ENCODE measurements around the gene RDH16. TPM values are rescaled to one million over a fixed set of nuclear protein-coding genes. Genes with fewer than 3 reads are reported as not detected.

Gene RDH16
- total RNA-seq, 1 donor from 2014 or later = 1.1 TPM

- H3K9me3 Mint-ChIP-seq = no peaks in the 10 kb centered on the region
- peaks cover 23% of the 10 kb centered on the region for H3K4me1 Mint-ChIP-seq
- no peak for DNase-seq (ENCODE audit: low spot score in 2 of 2, unreplicated experiment in 2 of 2)
- peak overlapping the region; percentile 77 for H3K27ac Mint-ChIP-seq
- peaks cover 7% of the 10 kb centered on the region for H3K27me3 Mint-ChIP-seq (ENCODE audit: low read depth)
- TF ChIP-seq, protein P1, sequence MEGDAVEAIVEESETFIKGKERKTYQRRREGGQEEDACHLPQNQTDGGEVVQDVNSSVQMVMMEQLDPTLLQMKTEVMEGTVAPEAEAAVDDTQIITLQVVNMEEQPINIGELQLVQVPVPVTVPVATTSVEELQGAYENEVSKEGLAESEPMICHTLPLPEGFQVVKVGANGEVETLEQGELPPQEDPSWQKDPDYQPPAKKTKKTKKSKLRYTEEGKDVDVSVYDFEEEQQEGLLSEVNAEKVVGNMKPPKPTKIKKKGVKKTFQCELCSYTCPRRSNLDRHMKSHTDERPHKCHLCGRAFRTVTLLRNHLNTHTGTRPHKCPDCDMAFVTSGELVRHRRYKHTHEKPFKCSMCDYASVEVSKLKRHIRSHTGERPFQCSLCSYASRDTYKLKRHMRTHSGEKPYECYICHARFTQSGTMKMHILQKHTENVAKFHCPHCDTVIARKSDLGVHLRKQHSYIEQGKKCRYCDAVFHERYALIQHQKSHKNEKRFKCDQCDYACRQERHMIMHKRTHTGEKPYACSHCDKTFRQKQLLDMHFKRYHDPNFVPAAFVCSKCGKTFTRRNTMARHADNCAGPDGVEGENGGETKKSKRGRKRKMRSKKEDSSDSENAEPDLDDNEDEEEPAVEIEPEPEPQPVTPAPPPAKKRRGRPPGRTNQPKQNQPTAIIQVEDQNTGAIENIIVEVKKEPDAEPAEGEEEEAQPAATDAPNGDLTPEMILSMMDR (IDR thresholded peaks at IDR 0.05; ENCODE audit: unreplicated experiment) = no peak
- no peaks in the 10 kb centered on the region for H3K36me3 Mint-ChIP-seq
- H3K4me3 Mint-ChIP-seq = no peak overlapping the region
Measured at GRCh38 chr12:56932146-56932545, 25.3 kb downstream of the RDH16 start.

- DNase-seq (ENCODE audit: low spot score in 2 of 2, unreplicated experiment in 2 of 2) = no peak
- TF ChIP-seq, protein P1 (IDR thresholded peaks at IDR 0.05; ENCODE audit: unreplicated experiment) = no peak
- no peaks in the 10 kb centered on the region for H3K36me3 Mint-ChIP-seq
- peak overlapping the region; percentile 61 for H3K27ac Mint-ChIP-seq
- peaks cover 8% of the 10 kb centered on the region for H3K27me3 Mint-ChIP-seq (ENCODE audit: low read depth)
- peak overlapping the region; percentile 2 for H3K4me3 Mint-ChIP-seq
- H3K9me3 Mint-ChIP-seq = no peaks in the 10 kb centered on the region
- H3K4me1 Mint-ChIP-seq = peaks cover 23% of the 10 kb centered on the region
Measured at GRCh38 chr12:56931474-56931978, 25.9 kb downstream of the RDH16 start.

GRCh38 chr12:56930241-56930640 is 27.2 kb downstream of the RDH16 start:
- H3K27me3 Mint-ChIP-seq (ENCODE audit: low read depth) = peaks cover 13% of the 10 kb centered on the region
- DNase-seq (ENCODE audit: low spot score in 2 of 2, unreplicated experiment in 2 of 2) = no peak
- H3K36me3 Mint-ChIP-seq = no peaks in the 10 kb centered on the region
- H3K4me1 Mint-ChIP-seq = peaks cover 23% of the 10 kb centered on the region
- TF ChIP-seq, protein P1 (IDR thresholded peaks at IDR 0.05; ENCODE audit: unreplicated experiment) = no peak
- no peak overlapping the region for H3K27ac Mint-ChIP-seq
- no peak overlapping the region for H3K4me3 Mint-ChIP-seq
- H3K9me3 Mint-ChIP-seq = no peaks in the 10 kb centered on the region

DNA sequence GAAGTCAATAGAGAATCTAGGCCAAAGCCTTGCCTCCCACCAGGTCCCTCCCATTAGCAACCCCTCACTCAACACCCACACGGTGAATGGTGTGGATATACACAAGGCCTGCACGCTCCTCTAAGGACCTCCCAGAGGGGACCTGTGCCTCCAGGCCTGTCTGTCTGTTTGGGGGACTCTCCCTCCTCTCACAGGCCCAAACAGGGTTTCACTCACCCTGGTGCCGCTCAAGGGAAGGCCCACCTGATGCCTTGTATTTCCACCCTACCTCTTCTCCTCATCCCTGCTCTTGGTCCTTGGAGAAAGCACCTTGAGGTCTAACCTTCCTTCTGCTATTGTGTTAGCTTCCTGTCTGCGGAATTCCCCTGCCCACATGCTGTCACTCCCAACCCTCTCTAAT is 27.6 kb downstream of the RDH16 start:
- Mint-ChIP-seq H3K36me3 (no peaks in the 10 kb centered on the region), H3K4me3 (no peak overlapping the region), H3K27me3 (ENCODE audit: low read depth) (peaks cover 13% of the 10 kb centered on the region), H3K9me3 (no peaks in the 10 kb centered on the region), H3K27ac (no peak overlapping the region), H3K4me1 (peaks cover 23% of the 10 kb centered on the region)
- DNase-seq (ENCODE audit: low spot score in 2 of 2, unreplicated experiment in 2 of 2) = no peak
- TF ChIP-seq, protein P1 (IDR thresholded peaks at IDR 0.05; ENCODE audit: unreplicated experiment) = no peak

GRCh38 chr12:56928262-56928661 is 29.1 kb downstream of the RDH16 start:
- H3K27ac Mint-ChIP-seq = no peak overlapping the region
- H3K27me3 Mint-ChIP-seq (ENCODE audit: low read depth) = peaks cover 13% of the 10 kb centered on the region
- no peak for DNase-seq (ENCODE audit: low spot score in 2 of 2, unreplicated experiment in 2 of 2)
- TF ChIP-seq, protein P1 (IDR thresholded peaks at IDR 0.05; ENCODE audit: unreplicated experiment) = no peak
- H3K4me3 Mint-ChIP-seq = no peak overlapping the region
- peaks cover 22% of the 10 kb centered on the region for H3K4me1 Mint-ChIP-seq
- no peaks in the 10 kb centered on the region for H3K9me3 Mint-ChIP-seq
- H3K36me3 Mint-ChIP-seq = no peaks in the 10 kb centered on the region

DNA sequence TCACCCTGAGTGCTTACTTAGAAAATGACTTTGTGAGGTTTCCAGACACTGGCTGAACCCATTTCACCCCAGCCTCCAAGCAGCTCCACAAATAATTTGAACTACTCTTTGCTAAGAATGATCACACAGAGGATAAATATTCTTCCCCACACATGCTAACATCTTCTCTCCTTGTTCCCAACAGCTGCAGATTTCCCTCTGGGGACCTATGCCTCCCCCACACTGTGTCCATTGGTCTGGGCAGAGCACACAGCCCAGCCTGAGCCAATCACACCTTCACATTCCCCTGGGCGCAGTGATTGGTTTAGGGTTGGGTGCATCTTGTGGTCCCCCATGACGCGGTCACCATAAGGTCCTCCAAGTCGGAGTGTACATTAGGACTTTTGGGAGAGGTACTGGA is 30.1 kb downstream of the RDH16 start:
- Mint-ChIP-seq H3K27ac (no peak overlapping the region), H3K27me3 (ENCODE audit: low read depth) (peaks cover 13% of the 10 kb centered on the region), H3K36me3 (no peaks in the 10 kb centered on the region), H3K4me1 (peaks cover 13% of the 10 kb centered on the region), H3K9me3 (no peaks in the 10 kb centered on the region), H3K4me3 (no peak overlapping the region)
- TF ChIP-seq, protein P1 (IDR thresholded peaks at IDR 0.05; ENCODE audit: unreplicated experiment) = no peak
- no peak for DNase-seq (ENCODE audit: low spot score in 2 of 2, unreplicated experiment in 2 of 2)
